GM23248 (cell line): Measurements from ENCODE around the gene CRYM.

Source experiments
- EZH2 ChIP-seq: fragments of 200-600 bp; sonication (generic); IDR thresholded peaks from 2 replicates; pipeline ENCODE4 v1.6.1; 2018; ENCODE audit warnings: antibody characterized with exemption, mild to moderate bottlenecking; ENCODE audit not compliant: insufficient read depth, poor library complexity, severe bottlenecking
- EZH2phosphoT487 ChIP-seq: fragments of 200-600 bp; sonication (generic); IDR thresholded peaks from 2 replicates; pipeline ENCODE4 v1.6.1; 2018; ENCODE audit warnings: antibody characterized with exemption, moderate library complexity, mild to moderate bottlenecking, low read depth; ENCODE audit not compliant: insufficient read depth

- no peak for TF ChIP-seq EZH2
- TF ChIP-seq EZH2phosphoT487: no peak
These were observed 58.5 kb downstream of the CRYM start for GRCh38 chr16:21219551-21219950.
